Uterus (tissue), 2 donors: ENCODE data around the gene STEAP1.

Experiments used
- POLR2A ChIP-seq, 2 donors: fragments of 450-650 bp; IDR thresholded peaks; one replicate each; pipeline ENCODE4 v1.6.1; 2016; ENCODE audit warnings: antibody characterized with exemption in 2 of 2, mild to moderate bottlenecking in 1 of 2, moderate library complexity in 1 of 2
- TF ChIP-seq, protein P1 (sequence below), 4 experiments: fragments of 200-600 bp in 2 of 4; fragments of 450-650 bp in 2 of 4; sonication (generic) in 2 of 4; IDR thresholded peaks; one replicate each; pipeline ENCODE4 v1.5.1; 2016 to 2019; ENCODE audit warnings: antibody characterized with exemption in 4 of 4, mild to moderate bottlenecking in 2 of 4, moderate library complexity in 1 of 4

DNA sequence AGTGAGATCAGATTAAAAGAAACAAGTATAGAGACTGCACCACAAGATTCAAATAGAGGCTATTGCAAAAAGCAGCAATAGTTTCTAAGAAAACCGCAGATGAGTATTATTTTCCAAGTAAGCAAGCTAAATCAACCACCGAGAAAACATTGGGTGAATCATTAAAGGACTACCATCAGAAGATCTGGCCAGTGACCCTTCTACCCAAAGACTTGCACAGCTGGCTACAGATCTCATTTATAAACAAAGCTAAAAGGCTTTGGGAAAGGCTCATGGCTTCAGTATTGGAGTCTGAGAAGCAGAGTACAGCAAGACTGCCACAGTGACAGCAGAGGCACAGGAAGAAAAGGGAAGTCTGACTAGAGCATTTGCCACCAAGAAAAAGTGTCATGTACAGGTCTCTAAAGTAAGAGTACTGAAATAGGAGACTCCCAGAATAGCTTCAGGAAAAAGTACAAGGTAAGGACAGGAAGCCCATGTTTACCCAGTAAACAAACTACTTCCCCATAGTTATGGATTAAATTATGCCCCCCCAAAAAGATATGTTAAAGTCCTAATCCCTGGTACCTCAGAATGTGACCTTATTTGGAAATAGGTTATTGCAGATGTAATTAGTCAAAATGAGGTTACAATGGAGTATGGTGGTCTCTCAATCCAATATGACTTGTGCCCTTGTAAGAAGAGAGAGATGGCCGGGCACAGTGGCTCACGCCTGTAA lies 19.0 kb downstream of the STEAP1 start:
- TF ChIP-seq, protein P1, sequence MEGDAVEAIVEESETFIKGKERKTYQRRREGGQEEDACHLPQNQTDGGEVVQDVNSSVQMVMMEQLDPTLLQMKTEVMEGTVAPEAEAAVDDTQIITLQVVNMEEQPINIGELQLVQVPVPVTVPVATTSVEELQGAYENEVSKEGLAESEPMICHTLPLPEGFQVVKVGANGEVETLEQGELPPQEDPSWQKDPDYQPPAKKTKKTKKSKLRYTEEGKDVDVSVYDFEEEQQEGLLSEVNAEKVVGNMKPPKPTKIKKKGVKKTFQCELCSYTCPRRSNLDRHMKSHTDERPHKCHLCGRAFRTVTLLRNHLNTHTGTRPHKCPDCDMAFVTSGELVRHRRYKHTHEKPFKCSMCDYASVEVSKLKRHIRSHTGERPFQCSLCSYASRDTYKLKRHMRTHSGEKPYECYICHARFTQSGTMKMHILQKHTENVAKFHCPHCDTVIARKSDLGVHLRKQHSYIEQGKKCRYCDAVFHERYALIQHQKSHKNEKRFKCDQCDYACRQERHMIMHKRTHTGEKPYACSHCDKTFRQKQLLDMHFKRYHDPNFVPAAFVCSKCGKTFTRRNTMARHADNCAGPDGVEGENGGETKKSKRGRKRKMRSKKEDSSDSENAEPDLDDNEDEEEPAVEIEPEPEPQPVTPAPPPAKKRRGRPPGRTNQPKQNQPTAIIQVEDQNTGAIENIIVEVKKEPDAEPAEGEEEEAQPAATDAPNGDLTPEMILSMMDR (IDR thresholded peaks at IDR 0.05): no peak
- TF ChIP-seq POLR2A (IDR thresholded peaks at IDR 0.05): no peak
